Natural killer cell (primary cell): ENCODE results near the gene SUSD1. TPM values are rescaled to one million over a fixed set of nuclear protein-coding genes. Genes with fewer than 3 reads are reported as not detected.

ENCODE experiments used
- ATAC-seq, 3 donors: fragments of 150-1000 bp in 2 of 3; fragments of 200-7000 bp in 1 of 3; cut with Tn5 transposase; 1 replicate in 1 of 3; 2 replicates in 2 of 3; pipeline ENCODE4 v1.10.0; 2021; ENCODE audit warnings: mild to moderate bottlenecking in 2 of 3, moderate library complexity in 2 of 3
- DNase-seq, 2 donors: peaks; one replicate each; pipeline versions ENCODE4 v3.0.0 to v3.0.0-alpha.2; 2013 to 2021; ENCODE audit warnings: mixed read lengths in 1 of 2
- H3K27ac ChIP-seq: one replicate; pipeline ENCODE4 v1.5.1; 2013; ENCODE audit warnings: mild to moderate bottlenecking, low read length
- H3K27me3 ChIP-seq: one replicate; pipeline ENCODE4 v1.6.1; 2013; ENCODE audit warnings: low read length; ENCODE audit not compliant: control insufficient read depth, insufficient read depth
- H3K36me3 ChIP-seq: one replicate; pipeline ENCODE4 v1.6.1; 2013; ENCODE audit warnings: low read length; ENCODE audit not compliant: control insufficient read depth, insufficient read depth
- H3K4me1 ChIP-seq: one replicate; pipeline ENCODE4 v1.6.1; 2013; ENCODE audit warnings: low read length; ENCODE audit not compliant: control insufficient read depth, insufficient read depth
- H3K4me3 ChIP-seq: one replicate; pipeline ENCODE4 v1.5.1; 2013; ENCODE audit warnings: low read length
- H3K9me3 ChIP-seq: one replicate; pipeline ENCODE4 v1.6.1; 2013; ENCODE audit warnings: low read length; ENCODE audit not compliant: control insufficient read depth, insufficient read depth
- H3K27ac Mint-ChIP-seq, 2 donors: one replicate each; pipeline ENCODE4 v1.8.0; 2022; ENCODE audit warnings: mild to moderate bottlenecking in 2 of 2, mixed read lengths in 2 of 2, moderate library complexity in 1 of 2
- H3K27me3 Mint-ChIP-seq, 2 donors: one replicate each; pipeline ENCODE4 v1.8.0; 2022; ENCODE audit warnings: low read depth in 2 of 2, mixed read lengths in 2 of 2
- H3K36me3 Mint-ChIP-seq: one replicate; pipeline ENCODE4 v1.8.0; 2022; ENCODE audit warnings: mixed read lengths
- H3K4me1 Mint-ChIP-seq, 2 donors: one replicate each; pipeline ENCODE4 v1.8.0; 2022; ENCODE audit warnings: mixed read lengths in 2 of 2
- H3K4me3 Mint-ChIP-seq: one replicate; pipeline ENCODE4 v1.8.0; 2022; ENCODE audit warnings: mild to moderate bottlenecking, moderate library complexity, mixed read lengths
- H3K9me3 Mint-ChIP-seq, 2 donors: one replicate each; pipeline ENCODE4 v1.8.0; 2022; ENCODE audit warnings: mixed read lengths in 2 of 2
- WGBS: methylation state at CpG from one replicate; pipeline ENCODE4 v1.1.7; 2013; ENCODE audit warnings: missing lambda C conversion rate; ENCODE audit not compliant: insufficient coverage; 5-methylcytosine and 5-hydroxymethylcytosine counted together
- intact Hi-C: fragments of 100-400 bp; cut with micrococcal nuclease; formaldehyde crosslinking; loops from one replicate; pipeline ENCODE4 v1.14.2; 2022
- total RNA-seq, 4 donors: library from RNA; stranded (reverse); fragments of 120-200 nt in 1 of 4; gene quantifications; one replicate each; pipeline versions ENCODE4 v1.2.3 to v1.2.4, GENCODE V29; 2013 to 2022
- TF ChIP-seq, protein P1 (sequence below): fragments of 200-600 bp; IDR thresholded peaks from one replicate; pipeline ENCODE4 v1.8.0; 2022; ENCODE audit warnings: antibody characterized with exemption

SUSD1 gene
- total RNA-seq, 3 donors from 2014 or later (not counting 1 experiment from before 2014, with no cell fraction given) = 74.1 to 97.4 (median 86.9) TPM

DNA sequence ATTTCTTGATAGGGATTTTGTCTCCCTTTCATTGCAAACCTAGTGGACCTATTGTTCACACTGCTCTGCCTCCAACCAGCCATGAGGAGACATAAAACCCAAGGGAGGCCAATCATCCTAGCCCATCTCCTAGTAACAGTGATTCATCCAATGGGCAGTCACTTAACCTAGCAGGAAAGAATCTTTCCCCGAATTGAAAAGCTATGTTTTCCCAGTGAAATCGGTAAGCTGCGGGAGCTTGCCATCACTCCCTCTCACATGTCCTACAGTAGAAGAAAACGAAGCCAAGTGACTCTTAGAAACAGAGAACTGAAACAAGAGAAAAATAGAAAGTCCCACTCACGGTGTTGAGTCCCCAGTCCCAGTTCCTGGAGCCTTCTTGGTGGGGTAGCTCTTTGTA, 123.3 kb downstream of the SUSD1 start:
- DNase-seq = no peak
- H3K27me3 ChIP-seq = no peaks in the 10 kb centered on the region
- peaks cover 7% of the 10 kb centered on the region for H3K9me3 ChIP-seq
- WGBS = 94% methylated on average over 4 of the region's 5 CpGs
- Mint-ChIP-seq H3K9me3 (peaks cover 0 to 2% of the 10 kb centered on the region in 2 donors), H3K4me1 (peaks cover 15 to 21% of the 10 kb centered on the region in 2 donors), H3K27me3 (no peaks in the 10 kb centered on the region), H3K4me3 (no peak overlapping the region), H3K36me3 (peaks cover 14% of the 10 kb centered on the region), H3K27ac (no peak overlapping the region)
- no peak overlapping the region for H3K27ac ChIP-seq
- peaks cover 5% of the 10 kb centered on the region for H3K4me1 ChIP-seq
- intact Hi-C loops = no loop called here
- TF ChIP-seq, protein P1, sequence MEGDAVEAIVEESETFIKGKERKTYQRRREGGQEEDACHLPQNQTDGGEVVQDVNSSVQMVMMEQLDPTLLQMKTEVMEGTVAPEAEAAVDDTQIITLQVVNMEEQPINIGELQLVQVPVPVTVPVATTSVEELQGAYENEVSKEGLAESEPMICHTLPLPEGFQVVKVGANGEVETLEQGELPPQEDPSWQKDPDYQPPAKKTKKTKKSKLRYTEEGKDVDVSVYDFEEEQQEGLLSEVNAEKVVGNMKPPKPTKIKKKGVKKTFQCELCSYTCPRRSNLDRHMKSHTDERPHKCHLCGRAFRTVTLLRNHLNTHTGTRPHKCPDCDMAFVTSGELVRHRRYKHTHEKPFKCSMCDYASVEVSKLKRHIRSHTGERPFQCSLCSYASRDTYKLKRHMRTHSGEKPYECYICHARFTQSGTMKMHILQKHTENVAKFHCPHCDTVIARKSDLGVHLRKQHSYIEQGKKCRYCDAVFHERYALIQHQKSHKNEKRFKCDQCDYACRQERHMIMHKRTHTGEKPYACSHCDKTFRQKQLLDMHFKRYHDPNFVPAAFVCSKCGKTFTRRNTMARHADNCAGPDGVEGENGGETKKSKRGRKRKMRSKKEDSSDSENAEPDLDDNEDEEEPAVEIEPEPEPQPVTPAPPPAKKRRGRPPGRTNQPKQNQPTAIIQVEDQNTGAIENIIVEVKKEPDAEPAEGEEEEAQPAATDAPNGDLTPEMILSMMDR = no peak
- H3K36me3 ChIP-seq = peaks cover 10% of the 10 kb centered on the region
- ATAC-seq = no peak
- H3K4me3 ChIP-seq = no peak overlapping the region

DNA sequence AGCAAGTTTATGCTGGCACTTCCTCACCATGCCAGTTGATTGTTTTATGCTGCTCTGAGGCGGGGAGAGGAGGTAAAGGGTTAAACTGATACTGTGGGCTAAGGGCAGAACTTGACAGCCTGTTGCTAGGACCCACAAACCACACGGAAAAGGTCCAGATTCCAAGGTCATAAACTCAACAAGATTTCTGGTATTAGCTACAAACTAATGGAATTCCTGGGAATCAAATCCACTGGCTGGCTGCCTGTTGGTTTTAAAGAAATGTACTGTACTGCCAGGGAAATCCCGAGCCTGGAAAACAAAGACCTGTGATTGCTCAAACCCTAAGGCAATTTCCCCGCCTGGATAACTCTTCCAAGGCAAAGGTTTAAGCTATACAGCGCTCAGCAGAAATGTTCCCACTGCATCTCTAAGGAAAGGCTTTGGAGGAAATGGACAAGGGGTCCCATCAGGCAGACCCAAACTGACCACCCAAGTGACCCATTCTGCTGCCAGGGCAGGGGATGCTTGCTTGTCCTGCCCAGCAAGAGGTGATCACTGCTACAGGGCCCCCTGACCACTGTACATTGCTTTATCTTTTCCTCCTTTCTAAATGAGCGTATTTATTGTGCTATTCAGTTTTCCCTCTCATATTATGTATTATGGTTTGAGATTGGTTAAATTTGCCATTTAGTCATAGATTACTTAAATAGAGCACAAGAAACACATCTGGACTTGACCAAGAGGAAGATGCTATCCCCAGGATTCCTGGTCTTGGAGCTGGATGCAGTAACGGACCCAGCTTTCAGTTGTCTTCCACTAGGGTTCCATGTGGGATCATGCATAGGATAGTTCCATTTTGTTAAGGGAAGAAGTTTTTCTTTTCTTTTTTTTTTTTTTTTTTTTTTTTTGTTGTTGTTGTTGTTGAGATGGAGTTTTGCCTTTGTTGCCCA, 124.3 kb downstream of the SUSD1 start:
- 99% methylated on average over 6 of the region's 7 CpGs for WGBS
- H3K4me1 Mint-ChIP-seq = peaks cover 15 to 23% of the 10 kb centered on the region in 2 donors
- TF ChIP-seq, protein P1 = no peak
- no peak overlapping the region for H3K27ac ChIP-seq
- H3K4me3 Mint-ChIP-seq = no peak overlapping the region
- peaks cover 0 to 2% of the 10 kb centered on the region in 2 donors for H3K9me3 Mint-ChIP-seq
- H3K9me3 ChIP-seq = peaks cover 7% of the 10 kb centered on the region
- H3K36me3 ChIP-seq = peaks cover 10% of the 10 kb centered on the region
- ATAC-seq (no peak), DNase-seq (no peak)
- no peak overlapping the region for H3K4me3 ChIP-seq
- H3K27ac Mint-ChIP-seq = no peak overlapping the region
- H3K36me3 Mint-ChIP-seq = peaks cover 18% of the 10 kb centered on the region
- H3K27me3 ChIP-seq = no peaks in the 10 kb centered on the region
- intact Hi-C loops = no loop called here
- no peaks in the 10 kb centered on the region for H3K27me3 Mint-ChIP-seq
- peaks cover 5% of the 10 kb centered on the region for H3K4me1 ChIP-seq

DNA sequence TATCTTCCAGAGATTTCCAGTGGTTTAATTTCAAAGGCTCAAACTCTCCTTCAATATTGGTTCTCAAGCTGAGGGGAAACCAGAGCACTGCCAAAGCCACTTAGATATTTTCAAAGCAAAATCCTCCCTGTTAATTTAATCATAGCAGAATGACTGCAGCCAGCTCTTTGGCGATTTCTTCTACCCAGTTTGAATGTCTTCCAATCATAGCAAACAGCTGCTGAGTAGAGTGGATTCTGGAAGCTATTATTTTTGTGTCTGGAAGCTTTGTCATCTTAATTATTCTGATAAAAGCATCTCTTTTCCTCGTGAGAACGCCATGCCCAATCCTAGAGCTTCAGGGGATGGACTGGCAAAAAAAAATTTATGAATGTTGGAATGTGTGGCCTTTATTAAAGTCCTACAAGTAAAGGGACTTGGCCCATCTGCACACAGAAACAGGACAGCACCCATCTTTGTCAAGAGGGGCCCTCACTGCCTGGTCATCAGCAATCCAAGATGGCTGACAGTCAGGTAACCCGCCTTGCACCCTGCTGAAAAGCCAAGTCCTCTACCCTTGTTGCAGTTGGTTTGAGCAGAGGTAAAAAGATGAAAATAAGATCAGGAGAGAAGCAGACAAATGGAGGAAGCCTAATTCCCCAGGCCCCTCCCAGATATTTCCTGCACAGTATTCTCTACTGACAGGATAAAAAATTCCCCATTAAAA, 125.1 kb downstream of the SUSD1 start:
- Histone ChIP-seq H3K27me3 (no peaks in the 10 kb centered on the region), H3K4me1 (peaks cover 5% of the 10 kb centered on the region), H3K27ac (no peak overlapping the region), H3K9me3 (peaks cover 7% of the 10 kb centered on the region), H3K36me3 (peaks cover 8% of the 10 kb centered on the region), H3K4me3 (no peak overlapping the region)
- TF ChIP-seq, protein P1 = no peak
- Mint-ChIP-seq H3K36me3 (peaks cover 26% of the 10 kb centered on the region), H3K4me3 (no peak overlapping the region), H3K27ac (no peak overlapping the region), H3K4me1 (peaks cover 15 to 26% of the 10 kb centered on the region in 2 donors), H3K9me3 (peaks cover 0 to 2% of the 10 kb centered on the region in 2 donors), H3K27me3 (no peaks in the 10 kb centered on the region)
- ATAC-seq = no peak
- WGBS = 94% methylated on average over 4 of the region's 4 CpGs
- DNase-seq = no peak
- intact Hi-C loops = no loop called here
